Vagina (tissue), 2 donors: ENCODE measurements around the gene MTUS2.

Experiments used
- POLR2A ChIP-seq, 2 donors: fragments of 450-650 bp; IDR thresholded peaks; one replicate each; pipeline ENCODE4 v1.6.1; 2017; ENCODE audit warnings: antibody characterized with exemption in 2 of 2, mild to moderate bottlenecking in 2 of 2, moderate library complexity in 2 of 2
- POLR2AphosphoS5 ChIP-seq, 2 donors: sonication (generic); formaldehyde crosslinking; IDR thresholded peaks; one replicate each; pipeline ENCODE4 v1.9.0; 2017; ENCODE audit warnings: antibody characterized with exemption in 2 of 2, mild to moderate bottlenecking in 2 of 2, low read depth in 1 of 2; ENCODE audit not compliant: insufficient read depth in 1 of 2
- TF ChIP-seq, protein P1 (sequence below), 3 experiments: fragments of 450-650 bp in 2 of 3; fragments of 200-600 bp in 1 of 3; sonication (generic) in 1 of 3; IDR thresholded peaks; one replicate each; pipeline ENCODE4 v1.5.1; 2017 to 2019; ENCODE audit warnings: antibody characterized with exemption in 3 of 3, mild to moderate bottlenecking in 2 of 3, moderate library complexity in 2 of 3

DNA sequence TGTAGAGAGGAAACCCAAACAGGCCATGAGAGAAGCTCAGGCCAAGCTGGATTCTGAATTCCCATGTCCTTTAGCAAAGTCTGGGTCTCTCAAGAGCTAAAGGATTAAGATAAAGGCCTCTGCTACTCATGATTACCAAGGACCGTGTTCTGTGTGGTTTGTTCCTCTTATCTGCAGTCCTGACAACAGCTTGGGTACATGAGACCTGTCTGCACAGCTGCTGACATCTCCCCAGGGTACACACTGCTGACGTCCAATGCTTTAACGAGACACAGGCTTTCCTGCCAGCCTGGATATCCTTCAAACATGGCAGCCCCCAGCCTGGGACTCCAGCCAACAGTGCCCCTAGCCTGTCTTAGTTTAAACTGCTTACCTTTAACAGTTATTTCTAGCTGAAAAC lies 564.3 kb downstream of the MTUS2 start:
- TF ChIP-seq, protein P1, sequence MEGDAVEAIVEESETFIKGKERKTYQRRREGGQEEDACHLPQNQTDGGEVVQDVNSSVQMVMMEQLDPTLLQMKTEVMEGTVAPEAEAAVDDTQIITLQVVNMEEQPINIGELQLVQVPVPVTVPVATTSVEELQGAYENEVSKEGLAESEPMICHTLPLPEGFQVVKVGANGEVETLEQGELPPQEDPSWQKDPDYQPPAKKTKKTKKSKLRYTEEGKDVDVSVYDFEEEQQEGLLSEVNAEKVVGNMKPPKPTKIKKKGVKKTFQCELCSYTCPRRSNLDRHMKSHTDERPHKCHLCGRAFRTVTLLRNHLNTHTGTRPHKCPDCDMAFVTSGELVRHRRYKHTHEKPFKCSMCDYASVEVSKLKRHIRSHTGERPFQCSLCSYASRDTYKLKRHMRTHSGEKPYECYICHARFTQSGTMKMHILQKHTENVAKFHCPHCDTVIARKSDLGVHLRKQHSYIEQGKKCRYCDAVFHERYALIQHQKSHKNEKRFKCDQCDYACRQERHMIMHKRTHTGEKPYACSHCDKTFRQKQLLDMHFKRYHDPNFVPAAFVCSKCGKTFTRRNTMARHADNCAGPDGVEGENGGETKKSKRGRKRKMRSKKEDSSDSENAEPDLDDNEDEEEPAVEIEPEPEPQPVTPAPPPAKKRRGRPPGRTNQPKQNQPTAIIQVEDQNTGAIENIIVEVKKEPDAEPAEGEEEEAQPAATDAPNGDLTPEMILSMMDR (IDR thresholded peaks at IDR 0.05), result no peak
- no peak for TF ChIP-seq POLR2A (IDR thresholded peaks at IDR 0.05)
- no peak for TF ChIP-seq POLR2AphosphoS5 (IDR thresholded peaks at IDR 0.05; ENCODE audit: insufficient read depth in 1 of 2, low read depth in 1 of 2)
